Mesenchymal stem cell (in vitro differentiated cells and primary cell): ENCODE measurements around the gene CLEC16A.

Experiments
- DNase-seq: peaks from one replicate; pipeline ENCODE4 v3.0.0-alpha.2; 2013
- H2AFZ ChIP-seq: one replicate; pipeline ENCODE4 v1.6.1; 2013; ENCODE audit warnings: low read depth, mild to moderate bottlenecking, control low read depth, inconsistent platforms, low read length, moderate library complexity
- H2AK5ac ChIP-seq: 2 replicates; pipeline ENCODE4 v1.6.1; 2013; ENCODE audit warnings: low read length, moderate library complexity, mild to moderate bottlenecking, inconsistent platforms; ENCODE audit not compliant: severe bottlenecking
- H2BK120ac ChIP-seq: one replicate; pipeline ENCODE4 v1.6.1; 2013; ENCODE audit warnings: low read depth, mild to moderate bottlenecking, inconsistent platforms, low read length, moderate library complexity
- H2BK12ac ChIP-seq, 2 experiments: one replicate each; pipeline ENCODE4 v1.6.1; 2013; ENCODE audit warnings: inconsistent platforms in 2 of 2, low read length in 2 of 2, mild to moderate bottlenecking in 2 of 2, moderate library complexity in 2 of 2, control low read depth in 1 of 2
- H2BK15ac ChIP-seq: one replicate; pipeline ENCODE4 v1.6.1; 2013; ENCODE audit warnings: mild to moderate bottlenecking, low read depth, inconsistent platforms; ENCODE audit not compliant: poor library complexity, severe bottlenecking
- H2BK5ac ChIP-seq: 2 replicates; pipeline ENCODE4 v1.6.1; 2013; ENCODE audit warnings: low read depth, mild to moderate bottlenecking, low read length, control low read depth, inconsistent platforms; ENCODE audit not compliant: poor library complexity, severe bottlenecking
- H3K14ac ChIP-seq, 2 experiments: one replicate each; pipeline ENCODE4 v1.6.1; 2013; ENCODE audit warnings: inconsistent platforms in 2 of 2, low read length in 2 of 2, control low read depth in 1 of 2, mild to moderate bottlenecking in 1 of 2, moderate library complexity in 1 of 2
- H3K18ac ChIP-seq, 2 experiments: one replicate each; pipeline ENCODE4 v1.6.1; 2013; ENCODE audit warnings: inconsistent platforms in 2 of 2, low read length in 2 of 2, control low read depth in 1 of 2, low read depth in 1 of 2, mild to moderate bottlenecking in 1 of 2
- H3K23ac ChIP-seq, 2 experiments: one replicate each; pipeline ENCODE4 v1.6.1; 2013; ENCODE audit warnings: inconsistent platforms in 2 of 2, low read length in 2 of 2, mild to moderate bottlenecking in 2 of 2, moderate library complexity in 2 of 2, control low read depth in 1 of 2
- H3K27ac ChIP-seq: 2 replicates; pipeline ENCODE4 v1.5.1; 2013; ENCODE audit warnings: mild to moderate bottlenecking, moderate library complexity, low read length, control low read depth, inconsistent platforms; ENCODE audit not compliant: poor library complexity, severe bottlenecking
- H3K27me3 ChIP-seq, 2 experiments: 2 replicates each; pipeline versions ENCODE4 v1.6.1 to v1.7.0; 2013; ENCODE audit warnings: low read length in 2 of 2, mild to moderate bottlenecking in 2 of 2, moderate library complexity in 2 of 2, control low read depth in 1 of 2, inconsistent platforms in 1 of 2; ENCODE audit not compliant: control insufficient read depth in 1 of 2, insufficient read depth in 1 of 2
- H3K36me3 ChIP-seq, 2 experiments: 2 replicates each; pipeline versions ENCODE4 v1.6.1 to v1.7.0; 2013; ENCODE audit warnings: low read length in 2 of 2, control low read depth in 1 of 2, inconsistent platforms in 1 of 2, low read depth in 1 of 2, mild to moderate bottlenecking in 1 of 2; ENCODE audit not compliant: insufficient read depth in 2 of 2, control insufficient read depth in 1 of 2
- H3K4ac ChIP-seq, 2 experiments: one replicate each; pipeline ENCODE4 v1.6.1; 2013; ENCODE audit warnings: inconsistent platforms in 2 of 2, low read length in 2 of 2, mild to moderate bottlenecking in 2 of 2, moderate library complexity in 2 of 2, control low read depth in 1 of 2, low read depth in 1 of 2
- H3K4me1 ChIP-seq: 2 replicates; pipeline ENCODE4 v1.6.1; 2013; ENCODE audit warnings: low read depth, low read length, control low read depth; ENCODE audit not compliant: control insufficient read depth, insufficient read depth
- H3K4me2 ChIP-seq: 2 replicates; pipeline ENCODE4 v1.6.1; 2013; ENCODE audit warnings: low read length, mild to moderate bottlenecking, inconsistent platforms; ENCODE audit not compliant: poor library complexity, severe bottlenecking
- H3K4me3 ChIP-seq, 2 experiments: 2 replicates each; pipeline versions ENCODE4 v1.5.1 to v1.7.0; 2013; ENCODE audit warnings: low read length in 2 of 2, mild to moderate bottlenecking in 2 of 2, control low read depth in 1 of 2, low read depth in 1 of 2; ENCODE audit not compliant: insufficient read depth in 1 of 2
- H3K79me1 ChIP-seq: replicated peaks from 2 replicates; pipeline ENCODE4 v1.6.1; 2013; ENCODE audit warnings: mild to moderate bottlenecking, control low read depth, low read length, inconsistent platforms; ENCODE audit not compliant: poor library complexity, severe bottlenecking
- H3K9ac ChIP-seq: 2 replicates; pipeline ENCODE4 v1.7.0; 2013; ENCODE audit warnings: mild to moderate bottlenecking, low read length, moderate library complexity
- H3K9me3 ChIP-seq: 2 replicates; pipeline ENCODE4 v1.7.0; 2013; ENCODE audit warnings: mild to moderate bottlenecking, low read length; ENCODE audit not compliant: control insufficient read depth
- H4K8ac ChIP-seq: one replicate; pipeline ENCODE4 v1.6.1; 2013; ENCODE audit warnings: inconsistent platforms, mild to moderate bottlenecking, low read length, moderate library complexity
- H4K91ac ChIP-seq: one replicate; pipeline ENCODE4 v1.6.1; 2013; ENCODE audit warnings: mild to moderate bottlenecking, low read length, inconsistent platforms
- WGBS: methylation state at CpG from one replicate; pipeline ENCODE4 v1.1.7; 2013; ENCODE audit warnings: mixed read lengths; 5-methylcytosine and 5-hydroxymethylcytosine counted together

CLEC16A gene

DNA sequence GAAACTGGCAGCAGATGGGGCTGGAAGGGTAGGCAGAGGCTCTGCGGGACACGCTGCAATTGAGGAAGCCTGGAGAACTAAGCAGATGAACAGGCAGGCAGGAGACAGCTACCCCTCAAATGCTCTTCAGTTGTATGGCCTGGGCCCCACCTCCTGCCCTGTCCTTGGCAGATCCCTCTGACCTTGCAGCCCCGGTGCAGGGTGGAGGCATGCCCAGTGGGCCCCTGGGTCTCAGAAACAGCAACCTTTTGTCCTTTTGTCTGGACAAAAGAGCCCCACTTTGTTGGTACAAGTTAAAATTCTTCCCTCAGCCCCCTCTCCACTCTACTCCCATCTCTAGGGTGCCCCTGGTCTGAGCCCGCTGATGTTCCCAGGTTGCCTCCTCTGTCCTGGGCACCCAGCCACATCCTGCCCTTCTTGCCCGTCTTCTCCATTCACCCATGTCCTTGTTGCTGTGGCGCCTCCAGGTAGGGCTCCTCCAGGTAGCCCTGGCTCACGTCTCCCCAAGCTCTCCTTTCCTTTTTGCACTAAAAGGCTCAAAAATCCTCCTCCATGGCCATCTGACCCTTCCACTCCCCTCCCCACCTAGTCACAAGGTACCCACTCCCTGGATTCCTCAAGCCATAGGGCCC lies 136.8 kb downstream of the CLEC16A start:
- H3K9ac ChIP-seq = no peak overlapping the region
- H2AK5ac ChIP-seq = peak overlapping the region; percentile 88
- peak overlapping the region; percentile 96 for H4K91ac ChIP-seq
- peak overlapping the region; percentile 47 to 93 for H3K18ac ChIP-seq
- DNase-seq = no peak
- peak overlapping the region; percentile 41 to 99 for H2BK12ac ChIP-seq
- no peak overlapping the region for H3K4me2 ChIP-seq
- H3K4me3 ChIP-seq = no peak overlapping the region
- no peaks in the 10 kb centered on the region for H3K9me3 ChIP-seq
- H2BK15ac ChIP-seq = peak overlapping the region; percentile 92
- H3K79me1 ChIP-seq = peaks cover 18% of the 10 kb centered on the region
- peak overlapping the region in 1 of 2 experiments; percentile 93 for H3K14ac ChIP-seq
- peak overlapping the region; percentile 74 for H4K8ac ChIP-seq
- peak overlapping the region; percentile 27 to 99 for H3K4ac ChIP-seq
- no peak overlapping the region for H3K27ac ChIP-seq
- peaks cover 5 to 34% of the 10 kb centered on the region in 2 experiments for H3K36me3 ChIP-seq
- no peak overlapping the region for H2AFZ ChIP-seq
- WGBS = 93% methylated on average over 7 of the region's 7 CpGs
- peak overlapping the region; percentile 93 for H2BK120ac ChIP-seq
- H3K4me1 ChIP-seq = peaks cover 67% of the 10 kb centered on the region
- H3K23ac ChIP-seq = peak overlapping the region in 1 of 2 experiments; percentile 53
- H2BK5ac ChIP-seq = no peak overlapping the region
- H3K27me3 ChIP-seq = no peaks in the 10 kb centered on the region

DNA sequence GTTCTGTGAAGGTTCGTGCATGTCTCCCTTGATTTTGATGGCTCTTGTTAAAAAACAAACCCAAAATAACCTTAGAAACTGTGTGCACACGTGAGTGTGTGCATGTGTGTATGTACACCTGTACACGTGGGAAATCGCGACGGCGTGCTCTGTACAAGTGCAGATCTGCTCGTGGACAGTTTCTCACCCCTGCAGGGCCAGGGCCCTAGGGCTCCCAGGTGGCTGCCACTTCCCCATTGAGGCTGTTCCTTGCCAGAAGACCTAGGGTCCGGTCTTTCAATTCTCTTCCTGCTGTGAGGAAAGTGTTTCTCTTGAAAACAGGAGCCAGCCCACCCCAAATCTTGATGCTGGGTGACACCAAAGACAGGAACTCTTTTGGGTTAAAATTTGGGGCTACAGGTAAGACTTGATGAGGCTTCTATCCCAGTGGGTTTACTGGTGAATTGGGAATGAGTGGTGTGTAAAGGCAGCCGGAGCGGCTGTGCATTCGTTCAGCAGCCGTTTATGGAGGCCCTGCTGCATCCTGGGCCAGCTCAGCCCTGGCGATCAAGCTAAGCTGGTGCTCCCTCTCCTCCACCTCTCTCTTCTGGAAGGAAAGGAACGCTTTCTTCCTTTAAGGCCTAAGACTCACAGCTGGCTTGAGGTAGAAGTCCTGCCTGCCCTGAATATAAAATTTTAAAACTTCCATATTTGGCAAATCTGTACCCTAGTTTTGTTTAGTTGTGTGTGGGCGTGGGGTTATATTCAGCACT lies 137.9 kb downstream of the CLEC16A start:
- no peak overlapping the region for H2AFZ ChIP-seq
- H3K14ac ChIP-seq = no peak overlapping the region
- H4K8ac ChIP-seq = no peak overlapping the region
- no peak for DNase-seq
- no peaks in the 10 kb centered on the region for H3K9me3 ChIP-seq
- no peak overlapping the region for H2BK15ac ChIP-seq
- H3K27ac ChIP-seq = no peak overlapping the region
- H3K36me3 ChIP-seq = peaks cover 5 to 28% of the 10 kb centered on the region in 2 experiments
- H3K4me3 ChIP-seq = no peak overlapping the region
- H3K4me1 ChIP-seq = peaks cover 64% of the 10 kb centered on the region
- H3K79me1 ChIP-seq = peaks cover 17% of the 10 kb centered on the region
- H3K27me3 ChIP-seq = no peaks in the 10 kb centered on the region
- no peak overlapping the region for H3K9ac ChIP-seq
- H4K91ac ChIP-seq = peak overlapping the region; percentile 90
- peak overlapping the region; percentile 66 to 83 for H2BK12ac ChIP-seq
- no peak overlapping the region for H3K4me2 ChIP-seq
- H2BK5ac ChIP-seq = no peak overlapping the region
- peak overlapping the region; percentile 24 for H2BK120ac ChIP-seq
- H3K18ac ChIP-seq = peak overlapping the region; percentile 50 to 52
- H2AK5ac ChIP-seq = peak overlapping the region; percentile 33
- peak overlapping the region; percentile 64 to 65 for H3K4ac ChIP-seq
- 95% methylated on average over 14 of the region's 16 CpGs for WGBS
- no peak overlapping the region for H3K23ac ChIP-seq

- peak overlapping the region; percentile 24 for H2BK120ac ChIP-seq
- H3K9ac ChIP-seq = no peak overlapping the region
- H4K8ac ChIP-seq = no peak overlapping the region
- peak overlapping the region; percentile 57 for H4K91ac ChIP-seq
- no peak overlapping the region for H3K23ac ChIP-seq
- H2BK15ac ChIP-seq = peak overlapping the region; percentile 38
- no peaks in the 10 kb centered on the region for H3K27me3 ChIP-seq
- H3K4me3 ChIP-seq = no peak overlapping the region
- no peak for DNase-seq
- peaks cover 8 to 28% of the 10 kb centered on the region in 2 experiments for H3K36me3 ChIP-seq
- no peak overlapping the region for H2AFZ ChIP-seq
- H3K27ac ChIP-seq = no peak overlapping the region
- H3K9me3 ChIP-seq = no peaks in the 10 kb centered on the region
- H3K4ac ChIP-seq = peak overlapping the region; percentile 57 to 81
- H2BK5ac ChIP-seq = no peak overlapping the region
- H3K4me2 ChIP-seq = no peak overlapping the region
- peak overlapping the region; percentile 33 for H2AK5ac ChIP-seq
- peaks cover 17% of the 10 kb centered on the region for H3K79me1 ChIP-seq
- peak overlapping the region; percentile 25 to 52 for H3K18ac ChIP-seq
- H2BK12ac ChIP-seq = peak overlapping the region; percentile 46 to 96
- WGBS = 100% methylated on average over 1 of the region's 2 CpGs
- peak overlapping the region in 1 of 2 experiments; percentile 53 for H3K14ac ChIP-seq
- H3K4me1 ChIP-seq = peaks cover 63% of the 10 kb centered on the region
These were observed 138.6 kb downstream of the CLEC16A start for GRCh38 chr16:11082860-11083388.

GRCh38 chr16:11084484-11084875 lies 140.1 kb downstream of the CLEC16A start:
- H2AFZ ChIP-seq = no peak overlapping the region
- H3K27me3 ChIP-seq = no peaks in the 10 kb centered on the region
- peak overlapping the region in 1 of 2 experiments; percentile 20 for H3K4ac ChIP-seq

More at GRCh38 chr16:11084484-11084875, 140.1 kb downstream of the CLEC16A start:
- no peak overlapping the region for H3K4me2 ChIP-seq
- no peak overlapping the region for H3K14ac ChIP-seq
- peak overlapping the region; percentile 59 for H2BK5ac ChIP-seq
- H2BK12ac ChIP-seq = peak overlapping the region in 1 of 2 experiments; percentile 84
- H4K8ac ChIP-seq = no peak overlapping the region
- 30% methylated on average over 11 of the region's 11 CpGs for WGBS
- H3K36me3 ChIP-seq = peaks cover 18 to 39% of the 10 kb centered on the region in 2 experiments
- H3K4me1 ChIP-seq = peaks cover 66% of the 10 kb centered on the region
- peak overlapping the region in 1 of 2 experiments; percentile 78 for H3K18ac ChIP-seq
- H3K23ac ChIP-seq = no peak overlapping the region
- no peak overlapping the region for H3K9ac ChIP-seq
- H2BK15ac ChIP-seq = peak overlapping the region; percentile 34
- H3K4me3 ChIP-seq = peak overlapping the region in 1 of 2 experiments; percentile 36
- no peaks in the 10 kb centered on the region for H3K9me3 ChIP-seq
- peak; percentile 89 for DNase-seq
- H3K27ac ChIP-seq = peak overlapping the region; percentile 78
- H2AK5ac ChIP-seq = peak overlapping the region; percentile 46
- H3K79me1 ChIP-seq = peaks cover 17% of the 10 kb centered on the region
- peak overlapping the region; percentile 50 for H2BK120ac ChIP-seq
- no peak overlapping the region for H4K91ac ChIP-seq
